Left renal pelvis (tissue), 4 donors: Measurements from ENCODE around the gene DNAJC13. TPM values are rescaled to one million over a fixed set of nuclear protein-coding genes. Genes with fewer than 3 reads are reported as not detected.
A peak's percentile ranks its signal among the peaks of the same experiment; 100 is the strongest.
"Not testable (repeated sequence)": the region's sequence is repeated elsewhere in the genome, so short reads cannot be mapped to it uniquely, and the experiment has no call there.

Source experiments
- DNase-seq, 4 donors: peaks; one replicate each; pipeline ENCODE4 v3.0.0-alpha.2; 2013; ENCODE audit warnings: low read depth in 4 of 4, low spot score in 3 of 4
- polyA plus RNA-seq, 4 donors: library from polyadenylated mRNA; unstranded; fragments of 120-200 nt; gene quantifications; one replicate each; pipeline ENCODE4 v1.2.1, GENCODE V29; 2013; ENCODE audit not compliant: insufficient read length in 4 of 4

The DNAJC13 gene, protein sequence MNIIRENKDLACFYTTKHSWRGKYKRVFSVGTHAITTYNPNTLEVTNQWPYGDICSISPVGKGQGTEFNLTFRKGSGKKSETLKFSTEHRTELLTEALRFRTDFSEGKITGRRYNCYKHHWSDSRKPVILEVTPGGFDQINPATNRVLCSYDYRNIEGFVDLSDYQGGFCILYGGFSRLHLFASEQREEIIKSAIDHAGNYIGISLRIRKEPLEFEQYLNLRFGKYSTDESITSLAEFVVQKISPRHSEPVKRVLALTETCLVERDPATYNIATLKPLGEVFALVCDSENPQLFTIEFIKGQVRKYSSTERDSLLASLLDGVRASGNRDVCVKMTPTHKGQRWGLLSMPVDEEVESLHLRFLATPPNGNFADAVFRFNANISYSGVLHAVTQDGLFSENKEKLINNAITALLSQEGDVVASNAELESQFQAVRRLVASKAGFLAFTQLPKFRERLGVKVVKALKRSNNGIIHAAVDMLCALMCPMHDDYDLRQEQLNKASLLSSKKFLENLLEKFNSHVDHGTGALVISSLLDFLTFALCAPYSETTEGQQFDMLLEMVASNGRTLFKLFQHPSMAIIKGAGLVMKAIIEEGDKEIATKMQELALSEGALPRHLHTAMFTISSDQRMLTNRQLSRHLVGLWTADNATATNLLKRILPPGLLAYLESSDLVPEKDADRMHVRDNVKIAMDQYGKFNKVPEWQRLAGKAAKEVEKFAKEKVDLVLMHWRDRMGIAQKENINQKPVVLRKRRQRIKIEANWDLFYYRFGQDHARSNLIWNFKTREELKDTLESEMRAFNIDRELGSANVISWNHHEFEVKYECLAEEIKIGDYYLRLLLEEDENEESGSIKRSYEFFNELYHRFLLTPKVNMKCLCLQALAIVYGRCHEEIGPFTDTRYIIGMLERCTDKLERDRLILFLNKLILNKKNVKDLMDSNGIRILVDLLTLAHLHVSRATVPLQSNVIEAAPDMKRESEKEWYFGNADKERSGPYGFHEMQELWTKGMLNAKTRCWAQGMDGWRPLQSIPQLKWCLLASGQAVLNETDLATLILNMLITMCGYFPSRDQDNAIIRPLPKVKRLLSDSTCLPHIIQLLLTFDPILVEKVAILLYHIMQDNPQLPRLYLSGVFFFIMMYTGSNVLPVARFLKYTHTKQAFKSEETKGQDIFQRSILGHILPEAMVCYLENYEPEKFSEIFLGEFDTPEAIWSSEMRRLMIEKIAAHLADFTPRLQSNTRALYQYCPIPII (N-terminal part only)
- 10 to 100 TPM; 43.8 to 54.1 (median 48.7) TPM for polyA plus RNA-seq

GRCh38 chr3:132416807-132417694 lies at the start of gene DNAJC13:
Gene DNAJC13, plus strand, starts transcription at chr3:132417502. Its CDS starts 17,049 bp downstream, at chr3:132434551.
- DNase-seq = peak; percentile 83 to 88 (median 86)

DNA sequence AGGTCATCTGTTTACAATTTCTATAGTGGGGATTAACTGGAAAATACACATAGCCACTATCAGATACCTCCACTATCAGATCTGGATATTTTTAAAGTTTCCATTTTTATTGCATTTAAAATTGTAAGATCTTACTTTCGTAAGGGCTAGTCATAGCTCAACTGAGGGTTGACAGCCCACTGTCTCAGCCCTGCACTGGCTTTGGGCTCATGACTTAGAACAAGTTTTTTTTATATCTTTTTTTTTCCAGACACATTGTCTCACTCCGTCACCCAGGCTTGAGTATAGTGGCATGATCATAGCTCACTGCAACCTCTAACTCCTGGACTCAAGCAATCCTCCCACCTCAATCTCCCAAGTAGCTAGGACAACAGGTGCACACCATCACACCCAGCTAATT lies 48.8 kb upstream of the DNAJC13 start:
- DNase-seq = no peak

DNA sequence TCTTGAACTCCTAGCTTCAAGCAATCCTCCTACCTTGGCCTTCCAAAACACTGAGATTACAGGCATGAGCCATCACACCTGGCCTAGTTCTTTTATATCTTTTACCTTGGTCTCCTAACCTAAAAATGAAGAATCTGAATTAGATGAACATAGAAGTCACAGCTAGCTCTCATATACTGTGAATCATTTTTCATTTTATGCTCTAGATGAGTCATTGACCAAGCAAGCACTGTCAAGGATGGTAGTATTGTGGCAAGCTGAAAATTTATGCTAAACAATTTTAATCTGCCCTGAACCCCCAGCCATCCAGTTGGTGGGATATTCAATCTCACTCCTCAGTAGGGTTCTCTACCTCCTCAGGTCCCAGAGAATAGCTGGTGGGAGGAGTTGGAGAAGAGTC lies 48.3 kb upstream of the DNAJC13 start:
- DNase-seq = no peak

DNA sequence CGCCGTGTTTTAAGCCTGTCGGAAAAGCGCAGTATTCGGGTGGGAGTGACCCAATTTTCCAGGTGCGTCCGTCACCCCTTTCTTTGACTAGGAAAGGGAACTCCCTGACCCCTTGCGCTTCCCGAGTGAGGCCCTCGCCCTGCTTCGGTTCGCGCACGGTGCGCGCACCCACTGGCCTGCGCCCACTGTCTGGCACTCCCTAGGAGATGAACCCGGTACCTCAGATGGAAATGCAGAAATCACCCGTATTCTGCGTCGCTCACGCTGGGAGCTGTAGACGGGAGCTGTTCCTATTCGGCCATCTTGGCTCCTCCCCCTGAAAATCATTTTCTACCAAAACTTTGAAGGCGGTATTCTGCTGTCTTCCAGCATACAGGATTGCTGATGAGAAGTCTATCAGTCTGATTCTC lies 40.4 kb upstream of the DNAJC13 start:
- not testable (repeated sequence) for DNase-seq

- DNase-seq = no peak
Measured at GRCh38 chr3:132378048-132378762, 39.1 kb upstream of the DNAJC13 start.

- DNase-seq = no peak
Measured at GRCh38 chr3:132378846-132379245, 38.5 kb upstream of the DNAJC13 start.

DNA sequence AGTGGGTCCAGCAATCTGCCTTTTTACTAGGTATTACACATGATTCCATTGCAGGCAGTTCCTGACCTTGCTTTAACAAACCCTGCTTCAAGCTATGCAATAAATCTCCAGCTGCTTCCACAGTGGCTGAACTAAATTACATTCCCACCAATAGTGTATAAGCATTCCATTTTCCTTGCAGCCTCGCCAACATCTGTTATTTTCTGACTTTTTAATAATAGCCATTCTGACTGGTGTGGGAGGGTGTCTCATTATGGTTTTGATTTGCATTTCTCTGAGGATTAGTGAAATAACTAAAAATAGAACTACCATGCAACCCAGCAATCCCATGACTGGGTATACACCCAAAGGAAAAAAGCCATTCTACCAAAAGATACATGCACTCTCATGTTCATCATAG lies 36.4 kb upstream of the DNAJC13 start:
- DNase-seq = no peak

- DNase-seq = no peak
Measured at GRCh38 chr3:132381348-132381944, 35.9 kb upstream of the DNAJC13 start.

GRCh38 chr3:132382267-132382666 lies 35.0 kb upstream of the DNAJC13 start:
- no peak for DNase-seq

GRCh38 chr3:132382688-132383194 lies 34.6 kb upstream of the DNAJC13 start:
- no peak for DNase-seq

DNA sequence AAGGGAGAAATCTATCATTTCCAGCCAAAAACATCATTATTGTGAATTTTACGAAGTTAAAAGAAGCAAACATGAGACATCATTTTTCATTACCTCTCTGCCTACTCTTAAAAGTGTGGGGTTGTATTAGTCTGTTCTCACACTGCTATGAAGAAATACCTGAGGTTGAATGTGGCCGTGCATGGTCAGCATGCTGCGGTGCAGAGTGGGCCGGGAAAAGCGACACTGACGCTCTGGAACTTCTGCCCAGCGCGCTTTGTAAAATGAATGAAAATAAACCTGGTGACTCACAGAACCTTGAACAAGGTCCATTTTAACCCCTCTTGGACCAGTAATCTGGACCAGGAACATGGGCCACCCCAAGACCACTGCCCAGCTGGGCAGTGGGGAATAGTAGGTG lies 31.0 kb upstream of the DNAJC13 start:
- no peak for DNase-seq

- not testable (repeated sequence) for DNase-seq
Measured at GRCh38 chr3:132392675-132393074, 24.6 kb upstream of the DNAJC13 start.

- no peak for DNase-seq
Measured at GRCh38 chr3:132394320-132394719, 23.0 kb upstream of the DNAJC13 start.

DNA sequence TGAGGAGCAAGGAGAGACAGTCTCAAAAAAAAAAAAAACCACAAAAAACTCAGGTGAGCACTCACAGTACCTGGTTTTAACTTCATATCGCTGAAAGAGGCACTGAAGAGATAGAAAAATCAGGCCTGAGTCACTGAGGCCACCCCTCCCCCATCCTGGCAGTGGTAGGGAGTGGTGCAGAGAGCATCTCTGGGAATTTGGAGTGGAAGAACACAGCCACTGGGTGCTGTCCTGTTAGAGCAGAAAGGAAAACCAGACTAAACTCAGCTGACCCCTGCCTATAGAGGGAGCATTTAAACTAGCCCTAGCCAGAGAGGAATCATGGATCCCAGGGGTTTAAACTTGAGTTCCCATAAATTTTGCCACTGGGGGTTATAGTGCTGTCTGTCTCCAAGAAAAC lies 22.2 kb upstream of the DNAJC13 start:
- DNase-seq = no peak

- no peak for DNase-seq
Measured at GRCh38 chr3:132396255-132396654, 21.0 kb upstream of the DNAJC13 start.

DNA sequence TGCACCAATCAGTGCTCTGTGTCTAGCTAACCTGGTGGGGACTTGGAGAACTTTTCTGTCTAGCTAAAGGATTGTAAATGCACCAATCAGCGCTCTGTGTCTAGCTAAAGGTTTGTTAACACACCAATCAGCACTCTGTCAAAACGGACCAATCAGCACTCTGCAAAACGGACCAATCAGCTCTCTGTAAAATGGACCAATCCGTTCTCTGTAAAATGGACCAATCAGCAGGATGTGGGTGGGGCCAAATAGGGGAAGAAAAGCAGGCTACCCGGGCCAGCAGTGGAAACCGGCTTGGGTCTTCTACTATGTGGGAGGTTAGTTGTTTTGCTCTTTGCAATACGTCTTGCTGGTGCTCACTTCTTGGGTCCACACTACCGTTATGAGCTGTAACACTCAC lies 20.5 kb upstream of the DNAJC13 start:
- DNase-seq = not testable (repeated sequence)

- DNase-seq = peak in 1 of 4 donors; percentile 29
Measured at GRCh38 chr3:132399054-132399929, 18.0 kb upstream of the DNAJC13 start.

DNA sequence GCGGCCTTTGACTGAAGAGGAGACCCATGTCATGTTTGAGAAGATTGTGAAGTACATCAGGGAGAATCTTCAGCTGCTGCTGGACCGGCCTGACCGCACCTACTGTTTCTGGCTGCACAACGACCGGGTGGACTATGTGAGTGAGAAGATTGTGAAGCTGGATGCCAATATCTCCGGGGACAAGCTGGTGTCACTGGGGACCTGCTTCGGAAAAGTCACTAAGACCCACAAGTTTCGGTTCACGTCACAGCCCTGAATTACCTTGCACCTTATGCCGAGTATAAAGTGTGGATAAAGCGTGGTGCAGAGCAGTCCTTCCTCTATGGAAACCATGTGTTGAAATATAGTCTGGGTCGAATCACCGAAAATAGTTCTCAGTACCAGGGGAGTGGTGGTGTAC lies 16.0 kb upstream of the DNAJC13 start:
- no peak for DNase-seq
